ENCODE results near the gene BTG2.

BTG2 gene

GRCh38 chr1:203276916-203277545, 28.3 kb upstream of the BTG2 start:
- DNase-seq: no peak

GRCh38 chr1:203278082-203278884, 27.0 kb upstream of the BTG2 start:
- DNase-seq: no peak

- no peak for DNase-seq
These were observed 26.4 kb upstream of the BTG2 start for GRCh38 chr1:203278885-203279406.

DNA sequence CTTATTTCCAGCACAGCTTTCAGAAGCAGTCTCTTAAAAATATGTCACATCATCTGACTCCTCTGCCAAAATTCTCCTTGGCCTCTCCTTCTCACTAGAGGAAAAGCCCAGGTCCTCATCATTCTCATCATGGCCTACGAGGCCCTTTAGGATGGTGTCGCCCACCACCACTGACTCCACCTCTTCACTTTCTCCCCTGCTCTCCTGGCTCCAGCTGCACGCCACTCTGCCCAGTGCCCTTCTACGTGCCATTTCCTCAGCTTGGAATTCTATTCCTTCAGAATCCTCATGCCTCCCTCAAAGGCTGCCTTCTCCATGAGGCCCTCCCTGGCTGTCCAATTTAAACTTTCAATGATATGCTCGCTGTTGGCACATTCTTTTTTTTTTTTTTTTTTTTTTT, 25.3 kb upstream of the BTG2 start:
- no peak for DNase-seq

DNA sequence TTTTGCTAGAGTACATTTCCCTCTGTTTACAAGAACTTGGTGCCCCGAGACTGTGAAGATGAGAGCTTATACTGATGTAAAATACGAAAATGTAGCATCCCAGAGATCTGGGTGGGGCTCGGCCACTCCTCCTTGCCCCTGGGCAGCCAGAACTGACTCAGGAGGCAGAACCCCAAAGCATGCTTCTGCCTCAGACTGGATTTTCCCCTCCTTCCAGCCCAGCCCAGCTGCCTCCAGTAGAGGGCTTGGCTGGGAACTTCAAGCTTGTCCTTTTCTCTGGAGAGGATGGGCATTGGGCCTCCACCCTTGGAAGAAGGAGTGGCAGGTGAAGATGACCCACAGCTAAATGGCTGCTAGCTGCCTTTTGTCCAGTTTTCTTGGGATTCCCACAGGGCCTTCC, 24.3 kb upstream of the BTG2 start:
- no peak for DNase-seq

DNA sequence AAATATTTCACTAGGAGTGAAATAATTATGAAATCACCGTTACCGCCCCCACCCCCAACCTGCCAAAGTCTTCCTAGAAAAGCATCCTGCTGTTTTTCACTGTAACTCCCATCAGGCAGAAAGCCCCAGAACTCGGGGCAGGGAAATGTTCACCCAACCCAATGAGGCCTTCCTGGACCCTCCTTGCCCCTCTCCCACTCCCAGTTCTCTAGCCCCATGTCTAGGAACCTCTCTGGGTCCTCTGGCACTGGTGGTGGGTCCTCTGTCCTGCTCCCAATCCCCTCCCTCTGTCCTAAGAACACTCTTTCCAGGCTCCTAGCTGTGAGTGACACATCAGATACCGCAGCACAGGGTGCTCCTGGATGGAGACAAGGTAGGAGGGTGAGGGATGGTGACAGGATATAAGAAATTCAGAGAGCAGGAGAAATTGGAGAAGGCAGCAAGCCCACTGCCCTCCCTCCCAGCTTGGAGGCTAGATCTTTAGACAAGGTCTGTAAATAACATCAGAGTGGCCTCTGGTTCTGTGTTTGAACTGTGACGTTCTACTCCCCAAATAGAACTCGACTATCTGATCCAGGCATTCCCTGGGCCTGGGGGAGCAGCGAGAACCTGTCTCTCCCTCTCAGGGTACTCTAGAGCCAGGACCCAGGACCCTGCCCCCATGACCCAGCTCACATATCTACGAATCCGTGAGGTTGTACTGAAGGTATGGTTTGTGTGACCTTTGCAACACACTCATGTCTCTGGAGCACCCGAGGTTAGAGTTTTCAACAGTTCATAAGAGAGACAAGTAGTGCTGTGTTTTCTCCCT, 23.3 kb upstream of the BTG2 start:
- DNase-seq: no peak

DNA sequence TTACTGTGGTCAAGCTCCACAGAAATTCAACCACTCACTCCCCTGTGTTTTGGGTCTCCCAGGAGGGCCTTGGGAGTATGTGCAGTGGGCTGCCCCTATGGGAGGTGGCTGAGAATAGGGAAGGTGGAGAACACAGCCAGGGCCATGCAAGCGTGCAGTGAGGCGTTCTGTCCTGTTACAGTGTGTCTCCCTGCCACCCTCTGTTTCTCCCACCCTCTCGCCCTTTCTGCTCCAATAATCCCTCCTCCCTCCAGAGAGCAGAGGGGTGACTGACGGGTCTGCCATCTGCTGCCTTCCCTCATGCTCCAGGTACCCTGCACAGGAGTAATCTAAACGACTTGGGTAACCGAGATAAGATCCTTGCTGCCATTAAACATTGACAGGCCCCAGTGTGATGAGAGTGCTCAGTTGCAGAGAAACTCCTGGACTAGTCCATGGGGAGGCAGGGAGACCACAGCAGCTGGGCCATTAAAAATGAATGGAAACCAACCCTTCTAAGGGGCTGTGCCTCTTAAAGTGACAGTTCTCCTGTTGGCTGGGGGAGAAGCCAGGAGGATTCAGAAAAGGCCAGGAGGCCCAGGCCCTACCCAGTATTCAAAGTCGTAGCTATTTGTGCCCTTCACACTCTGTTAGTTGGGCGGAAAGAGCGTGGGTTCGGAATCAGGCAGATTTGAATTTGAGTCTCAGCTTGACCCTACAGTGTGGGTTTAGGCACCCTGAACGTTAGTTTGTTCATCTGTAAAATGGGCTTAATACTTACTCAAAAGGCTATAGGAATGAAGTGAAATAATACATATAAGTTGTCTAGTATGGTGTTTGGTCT, 22.4 kb upstream of the BTG2 start:
- DNase-seq: no peak

DNA sequence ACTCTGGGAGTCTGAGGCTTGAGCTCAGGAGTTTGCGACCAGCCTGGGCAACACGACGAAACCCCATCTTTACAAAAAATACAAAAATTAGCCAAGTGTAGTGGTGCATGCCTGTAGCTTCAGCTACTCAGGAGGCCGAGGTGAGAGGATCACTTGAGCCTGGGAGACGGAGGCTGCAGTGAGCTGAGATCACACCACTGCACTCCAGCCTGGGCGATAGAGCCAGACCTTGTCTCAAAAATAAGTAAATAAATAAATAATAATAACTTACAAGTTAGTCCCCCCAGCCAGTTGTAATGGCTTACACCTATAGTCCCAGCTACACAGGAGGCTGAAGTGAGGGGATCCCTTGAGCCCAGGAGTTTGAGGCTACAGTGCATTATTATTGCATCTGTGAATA, 21.7 kb upstream of the BTG2 start:
- DNase-seq: no peak

DNA sequence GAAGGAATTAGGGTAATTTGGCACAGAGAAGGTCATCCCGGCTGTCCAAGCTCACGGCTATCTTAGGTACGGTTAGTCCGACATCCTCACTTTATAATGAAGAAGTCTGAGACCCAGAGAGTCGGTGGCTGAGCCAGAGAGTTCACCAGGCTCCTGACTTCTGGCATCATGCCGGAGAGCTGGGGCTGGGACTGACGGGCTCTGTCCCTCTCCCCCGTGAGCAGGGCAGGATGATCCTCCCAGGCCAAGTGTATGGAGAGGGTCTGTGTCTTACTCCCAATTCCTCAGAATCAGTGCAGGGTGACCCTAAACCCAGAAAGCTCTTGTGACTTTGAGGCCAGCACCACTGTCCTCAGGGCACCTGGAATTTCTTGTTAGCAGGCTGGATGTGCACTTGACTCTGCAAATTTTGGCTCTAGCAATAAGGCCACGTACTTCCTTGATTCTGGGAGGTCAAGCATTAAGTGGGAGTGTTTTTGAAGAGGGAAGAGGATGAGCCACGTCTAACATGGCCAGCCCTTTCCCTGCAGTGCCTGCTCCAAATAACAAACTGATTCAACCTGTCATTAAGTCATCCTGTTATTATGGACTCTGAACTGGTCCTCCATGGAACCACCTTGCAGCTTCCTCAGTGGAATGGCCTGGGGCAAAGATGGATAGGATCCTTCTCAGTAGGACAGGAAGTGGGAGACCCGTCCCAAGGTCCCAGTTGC, 20.8 kb upstream of the BTG2 start:
- no peak for DNase-seq

DNA sequence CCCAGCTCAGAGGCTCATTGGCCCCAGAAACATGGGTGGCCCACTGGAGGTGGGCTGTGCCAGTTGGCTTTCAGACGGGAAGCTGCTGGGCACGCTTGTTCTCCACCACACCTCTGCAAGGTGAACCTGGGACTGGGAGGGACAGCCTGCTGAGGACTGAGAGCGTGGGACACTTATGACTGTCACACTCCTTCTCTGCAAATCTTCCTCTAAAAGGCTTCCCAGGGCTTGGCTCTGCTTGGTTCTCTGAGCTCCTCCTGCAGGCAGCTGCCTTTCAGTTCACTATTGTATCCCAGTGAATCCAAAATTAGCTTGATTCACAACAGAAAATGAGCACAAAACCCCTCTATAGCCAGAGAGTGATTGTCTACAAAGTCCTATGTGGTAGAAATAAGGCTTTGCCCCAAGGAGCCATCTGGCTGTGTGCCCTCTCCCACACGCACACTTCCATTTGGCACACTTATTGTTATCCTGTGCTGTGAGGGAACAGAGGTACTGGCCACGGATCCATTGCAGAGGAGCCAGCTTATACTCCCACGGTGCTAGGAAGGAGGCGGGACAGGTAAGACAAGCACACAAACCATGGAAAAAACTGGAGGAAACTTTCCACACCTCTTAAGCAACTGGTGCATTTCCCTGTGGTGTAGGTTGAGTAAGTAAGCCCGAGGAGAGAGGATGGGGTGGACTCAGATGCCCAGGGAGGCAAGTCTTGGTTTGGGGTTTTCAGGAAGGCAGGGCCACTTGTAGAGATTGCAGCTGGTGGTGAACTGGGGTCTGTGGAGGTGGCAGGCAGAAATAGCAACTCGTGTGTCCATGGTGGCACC, 18.9 kb upstream of the BTG2 start:
- DNase-seq: no peak

- DNase-seq: peak; percentile 53
These were observed 18.0 kb upstream of the BTG2 start for GRCh38 chr1:203287109-203287893.

DNA sequence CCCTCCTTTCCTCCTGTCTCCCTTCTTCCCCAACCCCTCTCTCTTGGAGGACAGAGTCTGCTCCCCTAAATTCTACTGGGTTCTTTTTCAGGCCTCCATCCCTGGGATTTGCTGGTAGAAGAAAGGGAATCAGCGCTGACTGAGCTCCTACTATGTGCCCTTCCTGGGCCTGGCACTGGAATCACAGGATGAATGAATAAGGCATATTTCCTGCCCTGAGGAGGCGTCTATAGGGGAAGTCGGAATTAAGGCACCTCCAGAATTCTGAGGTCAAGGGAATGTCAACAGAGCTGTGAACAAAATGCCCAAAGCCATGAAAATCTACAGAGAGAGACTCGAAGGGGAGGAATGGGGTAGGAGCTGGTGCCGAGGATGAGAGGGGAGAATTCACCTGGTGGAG, 17.4 kb upstream of the BTG2 start:
- no peak for DNase-seq

DNA sequence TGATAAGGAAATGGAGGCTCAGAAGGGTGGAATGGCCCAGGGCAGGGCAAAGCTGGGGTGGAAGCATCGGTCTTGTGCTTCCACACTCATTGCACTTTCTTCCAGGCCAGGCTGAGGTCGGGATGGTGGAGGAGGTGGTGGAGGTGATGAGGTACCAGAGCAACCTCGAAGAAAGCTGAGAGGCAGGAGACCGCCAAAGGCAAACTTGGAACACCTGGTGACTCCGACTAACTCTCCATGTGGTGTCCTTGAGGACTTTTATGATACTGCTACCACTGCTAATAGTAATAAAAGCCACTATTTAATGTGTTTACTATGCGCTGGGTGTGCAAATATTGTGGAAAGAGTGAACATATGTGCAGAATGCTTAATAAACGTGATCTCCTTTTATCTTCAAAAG, 16.9 kb upstream of the BTG2 start:
- no peak for DNase-seq

DNA sequence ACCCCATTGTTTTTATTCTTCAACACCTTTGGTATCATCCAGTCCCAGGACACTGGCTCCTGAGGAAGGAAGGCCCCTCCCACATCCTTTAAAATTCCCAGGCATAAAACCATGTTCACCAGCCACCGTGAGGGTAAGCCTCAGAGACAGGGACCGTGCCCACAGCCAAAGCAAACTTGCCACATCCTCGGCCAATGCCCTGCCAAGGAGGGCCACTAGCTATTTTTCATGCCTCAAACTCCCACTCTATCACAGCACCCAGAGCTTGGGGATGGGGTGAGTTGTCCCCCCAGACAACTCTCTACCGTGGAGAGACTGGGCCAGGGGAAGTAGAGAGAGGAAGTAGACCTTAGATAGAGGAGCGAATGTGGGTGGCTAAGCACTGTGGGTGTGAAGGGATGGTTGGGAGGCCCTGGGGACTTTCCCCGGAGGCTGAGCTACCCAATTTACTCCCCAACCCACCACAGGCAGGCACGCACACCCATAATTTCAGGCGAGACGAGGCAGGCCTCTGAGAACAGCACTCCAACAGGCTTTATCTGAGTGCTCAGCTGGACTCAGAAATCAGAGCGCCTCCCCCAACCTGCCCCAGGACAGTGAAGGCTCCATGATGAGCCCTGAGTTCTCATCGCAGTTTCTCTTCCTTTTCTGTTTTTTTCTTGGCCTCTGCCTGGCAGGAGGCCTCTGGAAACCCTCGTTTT, 15.9 kb upstream of the BTG2 start:
- DNase-seq: peak; percentile 26

DNA sequence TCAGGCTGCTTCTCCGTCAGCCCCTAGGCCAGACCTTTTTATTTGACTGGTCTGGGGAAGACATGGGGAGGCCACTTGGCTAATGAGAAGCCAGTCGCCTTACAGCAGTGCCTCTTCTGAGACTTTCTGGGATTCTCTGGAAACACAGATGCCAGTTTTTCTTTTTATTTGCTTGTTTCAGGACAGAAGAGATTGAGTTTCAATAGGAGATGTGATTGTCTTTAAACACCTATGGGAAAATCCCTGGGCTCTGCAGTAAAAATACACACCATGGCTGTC, 15.4 kb upstream of the BTG2 start:
- no peak for DNase-seq

DNA sequence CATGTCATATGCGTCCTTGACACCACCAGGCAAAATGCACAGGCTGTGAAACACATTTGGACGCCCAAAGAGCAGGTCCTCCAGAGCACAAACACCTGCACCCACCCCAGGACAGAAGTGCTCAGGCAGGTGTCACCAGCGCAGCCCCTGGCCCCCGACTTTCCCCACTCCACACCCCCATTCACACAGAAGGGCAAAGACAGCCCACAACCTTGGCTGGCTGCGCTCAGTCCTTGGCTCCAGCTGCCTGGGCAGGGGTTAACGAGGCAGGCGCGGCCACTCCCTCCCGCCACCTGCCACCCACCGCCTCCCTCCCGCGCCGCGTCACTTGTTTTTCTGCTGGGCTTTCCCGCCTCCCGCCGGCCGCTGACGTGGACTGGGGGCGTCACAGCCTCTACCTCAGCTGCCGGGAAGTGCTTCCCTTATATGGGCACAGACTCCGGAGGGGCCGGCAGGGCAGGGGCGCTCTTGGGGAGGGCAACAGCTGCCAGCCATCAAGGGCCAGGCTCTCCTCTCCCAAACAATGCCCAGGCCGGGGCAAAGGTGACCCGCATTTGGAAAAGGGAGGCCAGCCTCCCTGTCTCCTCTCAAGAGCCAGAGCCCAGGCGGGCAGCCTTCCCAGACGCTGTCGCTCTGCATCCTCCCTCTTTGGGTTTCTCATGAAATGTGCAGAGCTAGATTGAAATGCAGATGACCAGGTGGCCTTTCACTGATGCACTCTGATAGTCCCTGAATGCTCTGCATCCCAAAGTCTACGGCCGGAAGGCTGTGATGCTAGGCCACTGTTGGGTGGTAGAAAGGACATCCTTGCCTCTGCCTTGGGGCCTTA, 14.8 kb upstream of the BTG2 start:
- peak; percentile 97 for DNase-seq

GRCh38 chr1:203291201-203292096, 13.9 kb upstream of the BTG2 start:
- no peak for DNase-seq

DNA sequence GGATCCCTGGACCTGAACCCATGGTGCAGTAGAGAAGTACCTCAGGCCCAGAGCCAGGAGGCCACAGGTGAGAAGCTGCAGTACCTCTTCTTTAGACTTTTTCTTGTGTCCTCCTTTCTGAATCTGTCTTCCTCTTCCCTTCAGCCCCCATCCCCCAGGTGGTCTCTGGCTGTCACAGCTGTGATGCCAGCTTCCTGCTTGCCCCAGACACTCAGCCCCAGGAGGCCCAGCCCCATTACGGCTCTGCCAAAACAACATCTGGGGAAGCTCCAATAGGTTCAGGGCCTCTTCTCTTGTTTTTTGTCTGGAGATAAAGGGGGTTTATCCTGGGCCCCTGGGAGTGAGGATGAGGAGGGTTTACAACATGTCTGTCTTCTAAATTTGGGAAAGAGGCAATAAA, 9.5 kb upstream of the BTG2 start:
- DNase-seq: no peak

Data from activated gamma-delta T cell (primary cell).